ENCODE results near the gene MAVS.
A peak's percentile ranks its signal among the peaks of the same experiment; 100 is the strongest.
"Not testable (repeated sequence)": the region's sequence is repeated elsewhere in the genome, so short reads cannot be mapped to it uniquely, and the experiment has no call there.

MAVS gene

DNA sequence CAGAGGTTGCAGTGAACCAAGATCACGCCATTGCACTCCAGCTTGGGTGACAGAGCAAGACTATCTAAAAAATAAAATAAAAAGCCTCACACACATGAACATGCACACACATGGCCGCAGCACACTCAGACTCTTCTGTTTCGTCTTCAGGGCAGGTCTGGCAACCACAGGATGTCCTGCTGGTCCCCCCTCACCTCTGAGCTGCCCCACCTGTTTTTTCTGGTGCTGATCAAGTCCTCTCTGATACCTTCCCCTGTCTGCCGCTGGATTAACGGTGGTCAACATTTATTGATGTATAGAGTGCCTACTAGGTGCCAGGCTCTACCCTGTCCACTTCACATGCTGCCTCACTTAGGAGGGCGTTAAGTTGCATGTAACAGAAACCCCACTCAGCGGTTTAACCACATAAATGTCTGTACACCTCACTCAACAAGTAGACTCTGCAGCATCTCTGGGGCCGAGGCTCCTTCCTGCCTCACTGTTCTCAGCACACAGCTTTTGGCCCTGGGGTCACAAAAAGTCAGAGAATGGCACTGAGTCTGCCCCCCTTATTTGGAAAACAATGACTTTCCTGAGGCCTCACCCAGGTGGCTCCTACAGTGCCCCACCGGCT, 30.8 kb upstream of the MAVS start:
- DNase-seq (ENCODE audit: low read depth in 2 of 2) = no peak

- DNase-seq (ENCODE audit: low read depth in 2 of 2) = no peak
Measured at GRCh38 chr20:3818155-3819151, 28.2 kb upstream of the MAVS start.

DNA sequence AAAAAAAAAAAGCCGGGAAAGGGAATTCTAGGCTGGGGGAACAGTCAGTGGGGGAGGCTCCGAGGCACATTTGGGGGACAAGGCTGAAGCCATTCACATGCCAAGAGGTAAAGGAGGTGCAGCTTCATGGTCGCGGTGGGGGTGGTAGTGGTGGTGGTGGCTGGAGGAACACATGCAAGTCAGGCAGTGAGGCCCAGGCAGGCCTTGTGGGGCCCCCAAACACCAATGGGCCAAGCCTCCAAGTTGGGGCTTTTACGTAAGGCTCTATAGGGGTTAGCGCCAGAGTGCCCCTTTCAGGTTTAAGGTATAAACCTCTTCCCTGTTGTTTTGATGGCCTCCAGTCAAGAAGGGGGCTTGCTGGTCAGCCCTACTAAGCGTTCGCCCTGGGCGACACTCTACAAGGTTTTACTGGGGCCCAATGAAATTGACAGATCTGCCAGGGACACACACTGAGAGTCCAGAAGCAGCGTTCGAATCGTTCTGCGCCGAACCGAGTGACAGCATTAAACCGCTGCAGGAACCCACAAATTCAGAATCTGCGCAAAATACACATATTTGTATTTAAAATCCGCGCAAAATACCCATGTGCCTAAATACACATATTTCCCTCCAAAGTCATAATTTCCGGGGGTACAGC, 27.1 kb upstream of the MAVS start:
- DNase-seq (ENCODE audit: low read depth in 2 of 2) = no peak

DNA sequence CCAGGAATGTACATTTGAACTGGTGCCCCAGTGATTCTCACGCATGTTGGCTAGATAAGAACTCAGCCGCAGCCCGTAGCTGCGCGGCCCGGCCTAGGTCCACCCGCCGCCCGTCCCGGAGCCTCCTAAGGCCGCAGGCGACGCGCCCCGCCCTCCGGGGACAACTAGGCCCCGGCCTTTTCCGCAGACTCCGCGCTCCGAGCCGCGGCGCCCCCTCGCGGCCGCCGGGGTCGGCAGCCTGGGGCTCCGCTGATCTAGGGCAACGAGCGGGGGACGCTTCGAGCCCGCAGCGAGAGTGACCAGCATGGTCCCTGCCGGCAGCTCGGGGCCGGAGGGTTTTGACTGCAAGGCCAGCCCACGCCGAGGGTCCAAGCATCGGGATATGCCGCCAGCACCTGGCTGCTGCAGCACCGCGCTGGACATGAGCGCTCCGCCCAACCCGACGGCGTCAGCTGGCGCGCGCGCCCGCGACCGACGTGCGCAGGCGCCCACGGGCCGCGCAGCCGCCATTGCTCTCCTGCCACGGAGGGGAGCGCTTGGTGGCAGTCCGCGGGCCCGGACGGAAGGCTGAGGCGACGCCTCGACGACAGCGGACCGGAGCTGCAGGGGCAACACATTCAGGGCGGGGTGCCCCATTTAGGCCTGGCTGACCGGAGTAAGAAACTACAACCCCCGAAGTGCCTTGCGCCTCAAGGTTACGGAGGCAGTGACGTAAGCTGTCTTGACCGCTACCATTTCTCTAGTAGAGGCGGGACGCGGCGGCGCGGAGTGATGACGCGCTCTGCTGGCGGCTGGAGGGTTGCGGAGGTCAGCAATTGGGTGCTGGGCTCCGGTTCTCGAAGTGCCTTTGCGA, 26.4 kb upstream of the MAVS start, which contains the start of gene AP5S1:
Gene AP5S1, plus strand, starts transcription at position 500 of the 853 bp plus-strand sequence. CDS start 1,571 bp downstream, outside the sequence.
- DNase-seq (ENCODE audit: low read depth in 2 of 2) = peak; percentile 88 to 91

GRCh38 chr20:3820901-3821727, 25.5 kb upstream of the MAVS start:
- no peak for DNase-seq (ENCODE audit: low read depth in 2 of 2)

- DNase-seq (ENCODE audit: low read depth in 2 of 2) = no peak
Measured at GRCh38 chr20:3821996-3822395, 24.6 kb upstream of the MAVS start.

DNA sequence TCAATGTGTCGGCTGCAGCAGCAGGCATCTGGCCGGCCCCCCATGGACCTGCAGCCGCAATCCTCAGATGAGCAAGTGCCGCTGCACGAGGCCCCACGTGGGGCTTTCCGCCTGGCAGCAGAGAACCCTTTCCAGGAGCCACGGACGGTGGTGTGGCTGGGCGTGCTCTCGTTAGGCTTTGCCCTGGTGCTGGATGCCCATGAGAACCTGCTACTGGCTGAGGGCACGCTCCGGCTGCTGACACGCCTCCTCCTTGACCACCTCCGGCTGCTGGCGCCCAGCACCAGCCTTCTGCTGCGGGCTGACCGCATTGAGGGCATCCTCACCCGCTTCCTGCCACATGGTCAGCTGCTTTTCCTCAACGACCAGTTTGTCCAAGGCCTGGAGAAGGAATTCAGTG, 22.8 kb upstream of the MAVS start:
- no peak for DNase-seq (ENCODE audit: low read depth in 2 of 2)

GRCh38 chr20:3825526-3825925, 21.1 kb upstream of the MAVS start:
- DNase-seq (ENCODE audit: low read depth in 2 of 2) = no peak

GRCh38 chr20:3826420-3826819, 20.2 kb upstream of the MAVS start:
- no peak for DNase-seq (ENCODE audit: low read depth in 2 of 2)

DNA sequence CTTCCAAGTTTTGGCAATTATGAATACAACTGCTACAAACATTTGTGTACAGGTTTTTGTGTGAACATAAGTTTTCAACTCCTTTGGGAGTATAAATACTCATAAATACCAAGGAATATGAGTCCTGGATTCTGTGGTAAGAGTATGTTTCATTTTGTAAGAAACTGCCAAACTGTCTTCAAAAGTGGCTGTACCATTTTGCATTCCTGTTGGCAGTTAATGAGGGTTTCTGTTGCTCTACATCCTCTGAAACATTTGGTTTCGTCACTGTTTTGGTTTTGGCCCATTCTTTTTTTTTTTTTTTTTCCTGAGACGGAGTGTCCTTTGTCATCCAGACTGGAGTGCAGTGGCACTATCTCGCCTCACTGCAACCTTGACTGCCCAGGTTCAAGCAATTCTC, 17.8 kb upstream of the MAVS start:
- no peak for DNase-seq (ENCODE audit: low read depth in 2 of 2)

GRCh38 chr20:3829891-3830290, 16.7 kb upstream of the MAVS start:
- DNase-seq (ENCODE audit: low read depth in 2 of 2) = not testable (repeated sequence)

- no peak for DNase-seq (ENCODE audit: low read depth in 2 of 2)
Measured at GRCh38 chr20:3836132-3836531, 10.5 kb upstream of the MAVS start.

DNA sequence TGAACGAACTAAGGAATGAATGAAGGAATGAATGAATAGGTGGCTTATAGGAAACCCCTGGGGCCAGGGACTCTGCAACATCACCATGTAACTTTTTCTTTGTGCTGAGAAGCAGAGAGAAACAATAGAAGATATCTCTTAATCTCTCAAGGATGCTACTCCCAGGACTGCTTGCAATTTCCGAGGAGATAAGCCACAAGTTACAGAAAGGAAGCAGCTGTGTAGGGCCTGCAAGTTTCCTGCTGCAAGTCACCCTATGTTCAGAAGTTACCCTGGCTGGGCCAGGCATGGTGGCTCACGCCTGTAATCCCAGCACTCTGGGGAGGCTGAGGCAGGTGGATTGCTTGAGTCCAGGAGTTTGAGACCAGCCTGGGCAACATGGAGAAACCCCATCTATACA, 7.3 kb upstream of the MAVS start:
- no peak for DNase-seq (ENCODE audit: low read depth in 2 of 2)

DNA sequence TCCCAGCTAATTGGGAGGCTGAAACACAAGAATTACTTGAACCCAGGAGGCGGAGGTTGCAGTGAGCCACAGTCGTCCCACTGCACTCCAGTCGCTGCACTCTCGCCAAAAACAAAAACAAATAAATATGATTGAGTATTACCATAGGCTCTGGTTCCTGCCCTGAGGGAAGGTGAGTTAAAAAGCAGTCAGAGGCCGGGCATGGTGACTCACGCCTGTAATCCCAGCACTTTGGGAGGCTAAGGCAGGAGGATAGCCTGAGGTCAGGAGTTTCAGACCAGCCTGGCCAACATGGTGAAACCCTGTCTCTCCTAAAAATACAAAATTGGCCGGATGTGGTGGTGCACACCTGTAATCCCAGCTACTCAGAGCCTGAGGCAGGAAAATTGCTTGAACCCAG, 6.4 kb upstream of the MAVS start:
- not testable (repeated sequence) for DNase-seq (ENCODE audit: low read depth in 2 of 2)

GRCh38 chr20:3842348-3842930, 4.2 kb upstream of the MAVS start:
- no peak for DNase-seq (ENCODE audit: low read depth in 2 of 2)

DNA sequence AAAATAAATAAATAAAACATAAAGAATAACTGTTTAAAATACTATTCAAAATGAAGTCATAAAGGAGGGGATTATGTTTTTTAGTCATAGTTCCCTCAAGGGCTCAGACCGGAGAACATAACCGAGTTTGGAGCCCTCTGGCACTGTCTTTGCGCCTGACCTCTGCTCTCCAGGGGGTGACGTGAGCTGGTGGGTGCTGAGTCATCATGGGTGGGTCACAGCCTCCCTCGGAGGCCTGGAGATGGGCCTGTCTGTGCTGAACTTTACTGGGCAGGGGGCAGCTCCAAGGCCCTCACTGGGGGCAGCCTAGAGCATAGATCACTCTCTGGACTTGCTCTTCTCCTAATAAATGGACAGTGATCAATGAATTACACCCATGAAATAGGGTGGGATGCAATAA, 3.1 kb upstream of the MAVS start:
- no peak for DNase-seq (ENCODE audit: low read depth in 2 of 2)

- DNase-seq (ENCODE audit: low read depth in 2 of 2) = not testable (repeated sequence)
Measured at GRCh38 chr20:3843990-3844619, 2.5 kb upstream of the MAVS start.

GRCh38 chr20:3846378-3846739, 275 bp upstream of the MAVS start:
- DNase-seq (ENCODE audit: low read depth in 2 of 2) = no peak

DNA sequence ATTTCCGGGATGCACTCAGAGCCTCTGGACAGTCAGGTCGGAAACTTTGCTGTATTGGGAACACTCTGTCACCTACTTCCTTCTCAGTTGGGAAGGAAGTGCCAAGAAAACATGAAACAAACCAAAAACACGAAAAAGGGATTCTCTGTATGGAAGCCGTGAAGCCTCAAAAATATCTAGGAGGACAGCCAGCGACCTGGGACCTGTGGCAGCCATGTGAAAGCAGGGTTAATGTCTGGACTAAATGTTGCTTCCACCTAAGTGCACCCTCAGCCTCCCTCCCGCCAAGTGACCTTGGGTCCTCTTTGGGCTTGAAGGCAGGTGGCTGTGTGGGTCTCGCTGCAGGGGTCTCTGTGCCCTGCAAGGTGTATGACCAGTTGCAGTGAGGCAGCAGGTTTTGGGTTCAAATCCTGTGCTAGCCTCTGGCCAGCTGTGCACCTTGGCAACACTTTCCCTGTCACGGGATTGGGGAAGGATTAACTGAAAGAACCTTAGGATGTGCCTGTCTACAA, 851 bp downstream of the MAVS start:
- no peak for DNase-seq (ENCODE audit: low read depth in 2 of 2)

DNA sequence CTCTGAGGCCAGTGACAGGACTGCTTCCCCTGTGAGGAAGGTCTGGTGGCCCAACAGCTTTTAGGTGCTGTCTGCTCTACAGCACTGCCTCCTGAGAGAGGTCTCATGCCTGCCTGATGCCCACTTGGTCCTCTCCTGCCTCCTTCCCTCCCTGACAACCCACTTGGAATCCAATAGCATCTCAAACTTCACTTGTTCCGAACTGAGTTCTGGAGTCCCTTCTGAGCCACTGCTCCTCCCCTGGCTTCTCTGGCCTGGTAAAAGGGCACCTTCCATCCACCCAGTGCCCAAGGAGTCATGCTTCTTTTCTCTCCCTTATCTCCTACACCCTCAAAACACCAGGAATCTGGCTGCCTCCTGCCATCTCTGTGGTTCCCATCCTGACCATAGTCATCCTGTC, 1.9 kb downstream of the MAVS start:
- no peak for DNase-seq (ENCODE audit: low read depth in 2 of 2)

All from stimulated activated CD8-positive, alpha-beta memory T cell treated with anti-CD3 and anti-CD28 coated beads, Interleukin-2, amount 100 ng/mL, for 48 hours (primary cell).